Stomach (tissue), 9 donors: ENCODE data around the gene NCAPG2. TPM values are rescaled to one million over a fixed set of nuclear protein-coding genes. Genes with fewer than 3 reads are reported as not detected.

Experiments
- DNase-seq, 2 donors: peaks; one replicate each; pipeline versions ENCODE4 v3.0.0 to v3.0.0-alpha.2; 2013 to 2019
- H3K27ac ChIP-seq, 5 donors: fragments of 200-600 bp in 4 of 5; sonication (generic) in 4 of 5; one replicate each; pipeline ENCODE4 v1.5.1; 2013 to 2019; ENCODE audit warnings: mild to moderate bottlenecking in 1 of 5, moderate library complexity in 1 of 5
- H3K27me3 ChIP-seq, 3 donors: fragments of 200-600 bp; sonication (generic); one replicate each; pipeline ENCODE4 v1.5.1; 2017 to 2019; ENCODE audit warnings: mixed run types in 1 of 3
- H3K36me3 ChIP-seq, 4 donors: fragments of 200-600 bp; sonication (generic); 1 replicate in 3 of 4; 2 replicates in 1 of 4; pipeline ENCODE4 v1.5.1; 2016 to 2019
- H3K4me1 ChIP-seq, 4 donors: fragments of 200-600 bp; sonication (generic); one replicate each; pipeline ENCODE4 v1.5.1; 2016 to 2019
- H3K4me3 ChIP-seq, 4 donors: fragments of 200-600 bp; sonication (generic) in 3 of 4; one replicate each; pipeline ENCODE4 v1.5.1; 2016 to 2019; ENCODE audit warnings: mild to moderate bottlenecking in 1 of 4
- H3K9me3 ChIP-seq, 4 donors: fragments of 200-600 bp; sonication (generic); one replicate each; pipeline ENCODE4 v1.5.1; 2016 to 2019
- EP300 ChIP-seq: sonication (generic); formaldehyde crosslinking; IDR thresholded peaks from one replicate; pipeline ENCODE4 v1.6.1; 2017; ENCODE audit warnings: antibody characterized with exemption
- POLR2A ChIP-seq, 4 donors: fragments of 450-650 bp; IDR thresholded peaks; one replicate each; pipeline ENCODE4 v1.6.1; 2016; ENCODE audit warnings: antibody characterized with exemption in 4 of 4, control low read depth in 2 of 4, mild to moderate bottlenecking in 1 of 4, moderate library complexity in 1 of 4
- POLR2AphosphoS5 ChIP-seq, 3 donors: sonication (generic); formaldehyde crosslinking; IDR thresholded peaks; one replicate each; pipeline ENCODE4 v1.6.1; 2016; ENCODE audit warnings: antibody characterized with exemption in 3 of 3
- WGBS, 5 donors: extraction: QIAGEN DNeasy Blood & Tissue Kit in 3 of 5; methylation state at CpG; one replicate each; pipeline versions ENCODE4 v1.1.5 to v1.1.7; 2013 to 2018; 5-methylcytosine and 5-hydroxymethylcytosine counted together
- intact Hi-C: fragments of 100-400 bp; cut with DNase I; formaldehyde crosslinking; loops from one replicate; pipeline ENCODE4 v1.15.1; 2023; ENCODE audit warnings: low total_unique reads
- polyA plus RNA-seq, 3 donors: library from polyadenylated mRNA; stranded (reverse); fragments of 200-250 nt; gene quantifications; one replicate each; pipeline ENCODE4 v1.2.3, GENCODE V29; 2013
- total RNA-seq, 5 donors: library from RNA; depleted of rRNA; stranded (reverse); fragments of >200 nt; gene quantifications; one replicate each; pipeline versions ENCODE4 v1.1.0 to v1.2.3, GENCODE V29; 2014 to 2016
- TF ChIP-seq, protein P1 (sequence below), 7 experiments: fragments of 450-650 bp in 4 of 7; fragments of 200-600 bp in 3 of 7; sonication (generic) in 3 of 7; IDR thresholded peaks; one replicate each; pipeline ENCODE4 v1.5.1; 2016 to 2019; ENCODE audit warnings: antibody characterized with exemption in 7 of 7, control low read depth in 2 of 7, mild to moderate bottlenecking in 1 of 7
- donor health status: healthy with polysubstance abuse.
- donor health status: Bipolar disorder and iron deficiency.
- donor health status: healthy.

NCAPG2 gene
- total and polyA plus RNA-seq, 8 donors = 2.6 to 24.2 (median 8.3) TPM

DNA sequence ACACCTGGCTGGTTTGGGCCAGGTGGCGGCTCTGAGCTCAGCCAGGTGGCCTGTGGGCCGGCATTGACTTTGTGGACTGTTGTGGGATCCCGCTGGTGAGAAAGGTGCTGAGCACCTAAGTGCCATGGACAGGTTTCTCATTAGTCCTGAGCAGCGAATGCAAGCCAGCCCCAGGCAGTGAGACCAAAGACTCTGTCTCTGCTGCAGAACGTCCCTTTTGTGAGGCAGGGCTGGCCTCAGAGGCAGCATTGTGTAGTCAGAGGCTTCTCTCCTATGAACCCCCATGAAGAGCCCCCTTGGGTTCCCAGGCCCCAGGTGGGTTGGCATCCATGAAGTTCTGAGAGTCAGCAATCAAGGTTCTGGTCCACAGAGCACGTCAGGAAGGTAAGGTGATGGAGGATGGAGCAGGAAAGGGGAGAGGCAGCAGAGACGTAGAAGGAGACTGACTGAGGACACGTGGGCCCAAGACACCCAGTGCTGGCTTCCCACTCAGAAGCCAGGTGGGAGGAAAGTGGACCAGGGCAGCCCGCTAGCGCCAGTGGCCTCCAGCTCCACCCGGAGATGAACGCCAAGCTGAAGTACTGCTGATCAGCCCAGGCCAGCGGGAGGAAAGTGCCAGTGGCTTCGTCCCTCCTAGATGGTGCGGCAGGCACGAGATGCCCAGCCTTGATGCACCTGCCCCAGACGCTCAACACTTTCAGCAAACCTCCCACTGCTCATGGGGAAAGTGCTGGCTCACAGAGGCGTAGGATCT, 97.8 kb downstream of the NCAPG2 start:
- TF ChIP-seq POLR2A (IDR thresholded peaks at IDR 0.05) = no peak
- no peak for TF ChIP-seq POLR2AphosphoS5 (IDR thresholded peaks at IDR 0.05)
- TF ChIP-seq, protein P1, sequence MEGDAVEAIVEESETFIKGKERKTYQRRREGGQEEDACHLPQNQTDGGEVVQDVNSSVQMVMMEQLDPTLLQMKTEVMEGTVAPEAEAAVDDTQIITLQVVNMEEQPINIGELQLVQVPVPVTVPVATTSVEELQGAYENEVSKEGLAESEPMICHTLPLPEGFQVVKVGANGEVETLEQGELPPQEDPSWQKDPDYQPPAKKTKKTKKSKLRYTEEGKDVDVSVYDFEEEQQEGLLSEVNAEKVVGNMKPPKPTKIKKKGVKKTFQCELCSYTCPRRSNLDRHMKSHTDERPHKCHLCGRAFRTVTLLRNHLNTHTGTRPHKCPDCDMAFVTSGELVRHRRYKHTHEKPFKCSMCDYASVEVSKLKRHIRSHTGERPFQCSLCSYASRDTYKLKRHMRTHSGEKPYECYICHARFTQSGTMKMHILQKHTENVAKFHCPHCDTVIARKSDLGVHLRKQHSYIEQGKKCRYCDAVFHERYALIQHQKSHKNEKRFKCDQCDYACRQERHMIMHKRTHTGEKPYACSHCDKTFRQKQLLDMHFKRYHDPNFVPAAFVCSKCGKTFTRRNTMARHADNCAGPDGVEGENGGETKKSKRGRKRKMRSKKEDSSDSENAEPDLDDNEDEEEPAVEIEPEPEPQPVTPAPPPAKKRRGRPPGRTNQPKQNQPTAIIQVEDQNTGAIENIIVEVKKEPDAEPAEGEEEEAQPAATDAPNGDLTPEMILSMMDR (IDR thresholded peaks at IDR 0.05) = no peak
- no peak for TF ChIP-seq EP300
- no peak for DNase-seq
- Histone ChIP-seq H3K27ac (no peak overlapping the region), H3K4me3 (no peak overlapping the region), H3K36me3 (peaks cover 0 to 15% (median 0%) of the 10 kb centered on the region in 4 donors), H3K4me1 (no peaks in the 10 kb centered on the region), H3K9me3 (no peaks in the 10 kb centered on the region), H3K27me3 (no peaks in the 10 kb centered on the region)
- WGBS, 5 donors = 95 to 99% (median 98%) methylated on average over 13 to 18 of the region's 18 CpGs
- intact Hi-C loops = no loop called here

DNA sequence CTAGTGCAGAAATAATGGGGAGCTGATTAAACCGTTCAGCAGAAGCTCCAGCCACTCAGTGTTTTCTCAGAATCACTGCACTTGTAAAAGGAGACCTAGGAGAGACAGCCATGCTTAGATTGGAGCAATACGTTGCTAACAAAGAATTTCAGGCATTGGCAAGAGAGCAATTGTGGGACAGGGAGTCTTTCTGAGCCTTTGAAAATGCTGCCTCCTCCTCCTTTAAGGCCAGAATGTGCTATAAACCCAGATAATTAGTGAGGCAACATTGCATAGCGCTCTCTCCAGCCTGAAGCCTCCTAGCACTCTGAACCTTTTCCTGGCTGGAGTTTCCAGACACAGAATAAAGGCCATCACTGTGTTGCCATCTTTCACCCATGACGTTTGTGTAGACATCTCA, 98.5 kb downstream of the NCAPG2 start:
- TF ChIP-seq POLR2A (IDR thresholded peaks at IDR 0.05) = no peak
- TF ChIP-seq, protein P1 (IDR thresholded peaks at IDR 0.05) = no peak
- no peak for TF ChIP-seq POLR2AphosphoS5 (IDR thresholded peaks at IDR 0.05)
- no peak for TF ChIP-seq EP300
- H3K4me1 ChIP-seq = no peaks in the 10 kb centered on the region
- no peaks in the 10 kb centered on the region for H3K9me3 ChIP-seq
- peaks cover 0 to 15% (median 0%) of the 10 kb centered on the region in 4 donors for H3K36me3 ChIP-seq
- no peak for DNase-seq
- 82 to 90% (median 82%) methylated on average over 4 of the region's 4 CpGs for WGBS, 5 donors
- intact Hi-C loops = no loop called here
- no peak overlapping the region for H3K27ac ChIP-seq
- no peak overlapping the region for H3K4me3 ChIP-seq
- no peaks in the 10 kb centered on the region for H3K27me3 ChIP-seq

DNA sequence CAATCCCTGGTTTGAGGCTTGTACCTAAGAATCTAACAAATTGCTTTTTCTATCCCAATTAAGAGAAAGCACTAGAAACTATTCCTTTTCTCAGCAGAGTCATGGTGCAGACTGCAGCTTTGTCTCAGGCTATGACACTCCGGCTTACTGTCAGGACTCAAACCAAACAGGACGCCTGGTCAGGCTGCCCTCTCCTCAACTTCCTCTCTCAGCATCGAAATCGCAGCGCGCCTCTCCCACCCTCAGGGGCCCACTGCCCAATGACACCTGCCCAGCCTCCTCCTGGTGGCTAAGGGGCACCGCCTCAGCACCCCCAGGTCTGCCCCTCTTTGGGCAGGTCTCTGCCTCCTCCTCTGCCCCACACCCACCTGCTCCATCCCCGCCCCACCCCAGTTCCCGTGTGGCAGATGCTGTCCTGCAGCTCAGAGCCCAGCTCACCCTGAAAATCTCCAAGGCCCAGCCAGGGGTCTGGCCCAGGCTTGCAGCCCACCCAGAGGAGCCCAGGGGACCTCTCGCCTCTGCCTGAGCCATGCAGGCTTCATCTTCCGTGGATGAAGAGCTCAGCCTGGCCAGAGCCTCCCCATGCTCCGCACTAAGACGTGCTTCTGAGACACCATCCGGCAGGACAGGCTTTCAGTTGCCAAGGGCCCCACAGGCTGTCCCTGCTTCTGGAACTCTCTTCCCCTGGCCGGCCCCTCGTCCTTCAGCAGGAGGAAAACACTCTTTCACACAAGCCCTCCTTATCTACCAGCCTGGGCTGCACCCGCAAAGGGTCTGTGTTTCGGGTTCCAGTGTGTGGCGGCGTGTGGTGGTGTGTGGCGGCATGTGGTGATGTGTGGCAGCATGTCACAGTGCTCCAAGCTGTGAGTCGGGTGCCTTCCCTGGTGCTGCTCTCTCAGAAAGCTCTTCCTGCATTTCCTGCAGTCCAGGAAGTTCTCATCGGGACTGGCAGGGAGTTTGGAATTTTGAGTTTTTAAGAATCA, 100.5 kb downstream of the NCAPG2 start:
- Histone ChIP-seq H3K36me3 (peaks cover 0 to 15% (median 0%) of the 10 kb centered on the region in 4 donors), H3K27me3 (no peaks in the 10 kb centered on the region), H3K9me3 (no peaks in the 10 kb centered on the region), H3K4me1 (no peaks in the 10 kb centered on the region), H3K27ac (no peak overlapping the region), H3K4me3 (no peak overlapping the region)
- WGBS, 5 donors = 91 to 94% (median 93%) methylated on average over 22 to 23 of the region's 23 CpGs
- TF ChIP-seq POLR2A (IDR thresholded peaks at IDR 0.05) (no peak), POLR2AphosphoS5 (IDR thresholded peaks at IDR 0.05) (no peak), EP300 (no peak)
- TF ChIP-seq, protein P1 (IDR thresholded peaks at IDR 0.05) = no peak
- no peak for DNase-seq
- intact Hi-C loops = no loop called here
